ENCODE results near the gene FBXO47.

The FBXO47 gene

GRCh38 chr17:38907930-38908675 is 59.1 kb downstream of the FBXO47 start:
- DNase-seq = no peak
- Mint-ChIP-seq H3K27ac (peak overlapping the region; percentile 75), H3K9me3 (no peaks in the 10 kb centered on the region), H3K4me1 (ENCODE audit: low read depth) (peaks cover 53% of the 10 kb centered on the region), H3K27me3 (no peaks in the 10 kb centered on the region), H3K36me3 (ENCODE audit: low read depth) (peaks cover 76% of the 10 kb centered on the region), H3K4me3 (no peak overlapping the region)

- peaks cover 75% of the 10 kb centered on the region for H3K36me3 Mint-ChIP-seq (ENCODE audit: low read depth)
- H3K27ac Mint-ChIP-seq = peak overlapping the region; percentile 75
- no peak overlapping the region for H3K4me3 Mint-ChIP-seq
- H3K27me3 Mint-ChIP-seq = no peaks in the 10 kb centered on the region
- H3K4me1 Mint-ChIP-seq (ENCODE audit: low read depth) = peaks cover 59% of the 10 kb centered on the region
- H3K9me3 Mint-ChIP-seq = no peaks in the 10 kb centered on the region
- no peak for DNase-seq
Measured at GRCh38 chr17:38906460-38907228, 60.6 kb downstream of the FBXO47 start.

GRCh38 chr17:38905375-38905774 is 61.8 kb downstream of the FBXO47 start:
- DNase-seq = no peak
- Mint-ChIP-seq H3K4me3 (no peak overlapping the region), H3K9me3 (no peaks in the 10 kb centered on the region), H3K27me3 (no peaks in the 10 kb centered on the region), H3K36me3 (ENCODE audit: low read depth) (peaks cover 76% of the 10 kb centered on the region), H3K27ac (peak overlapping the region; percentile 47), H3K4me1 (ENCODE audit: low read depth) (peaks cover 69% of the 10 kb centered on the region)

GRCh38 chr17:38904892-38905291 is 62.3 kb downstream of the FBXO47 start:
- H3K4me1 Mint-ChIP-seq (ENCODE audit: low read depth) = peaks cover 66% of the 10 kb centered on the region
- peak overlapping the region; percentile 37 for H3K27ac Mint-ChIP-seq

GRCh38 chr17:38903404-38903803 is 63.8 kb downstream of the FBXO47 start:
- no peak for DNase-seq
- Mint-ChIP-seq H3K36me3 (ENCODE audit: low read depth) (peaks cover 76% of the 10 kb centered on the region), H3K9me3 (no peaks in the 10 kb centered on the region), H3K4me1 (ENCODE audit: low read depth) (peaks cover 70% of the 10 kb centered on the region), H3K4me3 (no peak overlapping the region), H3K27me3 (no peaks in the 10 kb centered on the region), H3K27ac (peak overlapping the region; percentile 10)

More at GRCh38 chr17:38904892-38905291, 62.3 kb downstream of the FBXO47 start:
- DNase-seq = no peak
- H3K9me3 Mint-ChIP-seq = no peaks in the 10 kb centered on the region
- H3K27me3 Mint-ChIP-seq = no peaks in the 10 kb centered on the region
- H3K36me3 Mint-ChIP-seq (ENCODE audit: low read depth) = peaks cover 73% of the 10 kb centered on the region
- H3K4me3 Mint-ChIP-seq = no peak overlapping the region

- Mint-ChIP-seq H3K27ac (peak overlapping the region; percentile 73), H3K9me3 (no peaks in the 10 kb centered on the region), H3K36me3 (ENCODE audit: low read depth) (peaks cover 88% of the 10 kb centered on the region), H3K4me3 (no peak overlapping the region), H3K27me3 (no peaks in the 10 kb centered on the region), H3K4me1 (ENCODE audit: low read depth) (peaks cover 73% of the 10 kb centered on the region)
- DNase-seq = no peak
Measured at GRCh38 chr17:38900978-38901656, 66.1 kb downstream of the FBXO47 start.

- peaks cover 85% of the 10 kb centered on the region for H3K36me3 Mint-ChIP-seq (ENCODE audit: low read depth)
- peaks cover 70% of the 10 kb centered on the region for H3K4me1 Mint-ChIP-seq (ENCODE audit: low read depth)
- H3K9me3 Mint-ChIP-seq = no peaks in the 10 kb centered on the region
- no peaks in the 10 kb centered on the region for H3K27me3 Mint-ChIP-seq
- no peak for DNase-seq
- H3K27ac Mint-ChIP-seq = peak overlapping the region; percentile 91
- H3K4me3 Mint-ChIP-seq = peak overlapping the region; percentile 64
Measured at GRCh38 chr17:38899421-38899820, 67.8 kb downstream of the FBXO47 start.

- Mint-ChIP-seq H3K36me3 (ENCODE audit: low read depth) (peaks cover 85% of the 10 kb centered on the region), H3K4me3 (peak overlapping the region; percentile 64), H3K4me1 (ENCODE audit: low read depth) (peaks cover 74% of the 10 kb centered on the region), H3K27me3 (no peaks in the 10 kb centered on the region), H3K9me3 (no peaks in the 10 kb centered on the region), H3K27ac (peak overlapping the region; percentile 91)
- peak; percentile 89 for DNase-seq
Measured at GRCh38 chr17:38898812-38899348, 68.3 kb downstream of the FBXO47 start.

GRCh38 chr17:38898291-38898679 is 68.9 kb downstream of the FBXO47 start:
- no peaks in the 10 kb centered on the region for H3K27me3 Mint-ChIP-seq
- H3K27ac Mint-ChIP-seq = peak overlapping the region; percentile 91
- DNase-seq = no peak
- H3K36me3 Mint-ChIP-seq (ENCODE audit: low read depth) = peaks cover 83% of the 10 kb centered on the region
- H3K9me3 Mint-ChIP-seq = no peaks in the 10 kb centered on the region
- H3K4me1 Mint-ChIP-seq (ENCODE audit: low read depth) = peaks cover 74% of the 10 kb centered on the region
- peak overlapping the region; percentile 64 for H3K4me3 Mint-ChIP-seq

GRCh38 chr17:38897671-38898290 is 69.4 kb downstream of the FBXO47 start:
- Mint-ChIP-seq H3K4me1 (ENCODE audit: low read depth) (peaks cover 74% of the 10 kb centered on the region), H3K27ac (peak overlapping the region; percentile 91), H3K27me3 (no peaks in the 10 kb centered on the region), H3K9me3 (no peaks in the 10 kb centered on the region), H3K36me3 (ENCODE audit: low read depth) (peaks cover 83% of the 10 kb centered on the region), H3K4me3 (peak overlapping the region; percentile 64)
- DNase-seq = no peak

- Mint-ChIP-seq H3K9me3 (no peaks in the 10 kb centered on the region), H3K27ac (peak overlapping the region; percentile 91), H3K36me3 (ENCODE audit: low read depth) (peaks cover 85% of the 10 kb centered on the region), H3K4me1 (ENCODE audit: low read depth) (peaks cover 80% of the 10 kb centered on the region), H3K4me3 (no peak overlapping the region), H3K27me3 (no peaks in the 10 kb centered on the region)
- DNase-seq = no peak
Measured at GRCh38 chr17:38897176-38897575, 70.0 kb downstream of the FBXO47 start.

GRCh38 chr17:38896346-38896954 is 70.8 kb downstream of the FBXO47 start:
- peak overlapping the region; percentile 91 for H3K27ac Mint-ChIP-seq
- no peaks in the 10 kb centered on the region for H3K27me3 Mint-ChIP-seq
- H3K36me3 Mint-ChIP-seq (ENCODE audit: low read depth) = peaks cover 88% of the 10 kb centered on the region
- H3K4me3 Mint-ChIP-seq = no peak overlapping the region
- DNase-seq = no peak
- H3K9me3 Mint-ChIP-seq = no peaks in the 10 kb centered on the region
- peaks cover 84% of the 10 kb centered on the region for H3K4me1 Mint-ChIP-seq (ENCODE audit: low read depth)

- peak overlapping the region; percentile 50 for H3K27ac Mint-ChIP-seq
- no peak for DNase-seq
Measured at GRCh38 chr17:38894276-38894675, 72.9 kb downstream of the FBXO47 start.

GRCh38 chr17:38893607-38894006 is 73.6 kb downstream of the FBXO47 start:
- H3K9me3 Mint-ChIP-seq = no peaks in the 10 kb centered on the region
- peak; percentile 62 for DNase-seq
- H3K4me1 Mint-ChIP-seq (ENCODE audit: low read depth) = peaks cover 89% of the 10 kb centered on the region
- no peaks in the 10 kb centered on the region for H3K27me3 Mint-ChIP-seq
- H3K4me3 Mint-ChIP-seq = no peak overlapping the region
- H3K27ac Mint-ChIP-seq = peak overlapping the region; percentile 50
- H3K36me3 Mint-ChIP-seq (ENCODE audit: low read depth) = peaks cover 90% of the 10 kb centered on the region

More at GRCh38 chr17:38894276-38894675, 72.9 kb downstream of the FBXO47 start:
- H3K27me3 Mint-ChIP-seq = no peaks in the 10 kb centered on the region
- peaks cover 89% of the 10 kb centered on the region for H3K36me3 Mint-ChIP-seq (ENCODE audit: low read depth)
- peaks cover 89% of the 10 kb centered on the region for H3K4me1 Mint-ChIP-seq (ENCODE audit: low read depth)
- no peak overlapping the region for H3K4me3 Mint-ChIP-seq
- no peaks in the 10 kb centered on the region for H3K9me3 Mint-ChIP-seq

Measured in activated T-cell treated with anti-CD3 and anti-CD28 coated beads, Interleukin-2, amount 50 U/mL, for 24 hours (primary cell).